Measurements from ENCODE around the gene GPR37. TPM values are rescaled to one million over a fixed set of nuclear protein-coding genes. Genes with fewer than 3 reads are reported as not detected.

Gene GPR37
- total and polyA plus RNA-seq, 2 donors (not counting 3 experiments of a cell fraction or from before 2014, with no cell fraction given) = 0.92 to 2.1 TPM

- no TSS peak for BruUV-seq (replicated peaks)
- ChIA-PET CTCF (no interaction called here), POLR2A (no interaction called here)
- dilution Hi-C loops (cut with MboI; ENCODE audit: extremely low pct_ligation_motif_present, low sequenced_read_pairs) (no loop called here), intact Hi-C loops (cut with micrococcal nuclease) (no loop called here)
- Histone ChIP-seq H3K27me3 (ENCODE audit: control insufficient read depth in 2 of 2, insufficient read depth in 2 of 2, low read length in 2 of 2) (no peaks in the 10 kb centered on the region), H3K9me3 (replicated peaks; ENCODE audit: control insufficient read depth, insufficient read depth, low read length) (no peaks in the 10 kb centered on the region), H3K79me2 (ENCODE audit: control insufficient read depth, insufficient read depth, low read length) (no peaks in the 10 kb centered on the region), H3K9me1 (replicated peaks; ENCODE audit: control insufficient read depth, extremely low read depth, insufficient read depth, low read length) (no peaks in the 10 kb centered on the region), H3K4me3 (replicated peaks in 1 of 3; ENCODE audit: insufficient read depth in 1 of 3, low read depth in 1 of 3, low read length in 3 of 3) (no peak overlapping the region), H3K27ac (ENCODE audit: insufficient read depth, low read depth, low read length) (no peak overlapping the region), H3K4me1 (ENCODE audit: control insufficient read depth, extremely low read depth, insufficient read depth, low read length) (no peaks in the 10 kb centered on the region), H3K36me3 (ENCODE audit: control insufficient read depth in 2 of 2, extremely low read depth in 1 of 2, insufficient read depth in 2 of 2, low read length in 2 of 2) (no peaks in the 10 kb centered on the region), H3K4me2 (ENCODE audit: insufficient read depth, low read length) (no peak overlapping the region), H3K9ac (replicated peaks; ENCODE audit: extremely low read depth, insufficient read depth, low read length) (no peak overlapping the region), H2AFZ (ENCODE audit: low read depth, low read length) (no peak overlapping the region), H4K20me1 (replicated peaks; ENCODE audit: control insufficient read depth, extremely low read depth, insufficient read depth, low read length) (no peaks in the 10 kb centered on the region)
- DNase-seq (ENCODE audit: low read depth, low spot score) (no peak), FAIRE-seq (no peak)
- TF ChIP-seq EZH2 (IDR thresholded peaks at IDR 0.05; ENCODE audit: borderline replicate concordance, low read depth, low read length, severe bottlenecking) (no peak), CTCF (IDR thresholded peaks at IDR 0.05; ENCODE audit: extremely low read depth in 1 of 2, insufficient read depth in 1 of 2, low read depth in 1 of 2, low read length in 2 of 2) (no peak)
Measured at GRCh38 chr7:124701955-124702354, 63.6 kb downstream of the GPR37 start.

GRCh38 chr7:124700655-124701054 lies 64.9 kb downstream of the GPR37 start:
- no peaks in the 10 kb centered on the region for H3K36me3 ChIP-seq (ENCODE audit: control insufficient read depth in 2 of 2, extremely low read depth in 1 of 2, insufficient read depth in 2 of 2, low read length in 2 of 2)
- H3K4me2 ChIP-seq (ENCODE audit: insufficient read depth, low read length) = no peak overlapping the region
- no peak overlapping the region for H3K9ac ChIP-seq (replicated peaks; ENCODE audit: extremely low read depth, insufficient read depth, low read length)
- intact Hi-C loops (cut with micrococcal nuclease) (no loop called here), dilution Hi-C loops (cut with MboI; ENCODE audit: extremely low pct_ligation_motif_present, low sequenced_read_pairs) (no loop called here)
- no peaks in the 10 kb centered on the region for H3K79me2 ChIP-seq (ENCODE audit: control insufficient read depth, insufficient read depth, low read length)
- H4K20me1 ChIP-seq (replicated peaks; ENCODE audit: control insufficient read depth, extremely low read depth, insufficient read depth, low read length) = no peaks in the 10 kb centered on the region
- no peak for TF ChIP-seq POLR2AphosphoS5 (IDR thresholded peaks at IDR 0.05; ENCODE audit: insufficient read depth, low read depth, low read length)
- TF ChIP-seq POLR2A (IDR thresholded peaks at IDR 0.05; ENCODE audit: low read depth, low read length) = no peak
- no peak for TF ChIP-seq FOS (IDR thresholded peaks at IDR 0.05; ENCODE audit: borderline replicate concordance, insufficient read depth, low read length)
- no peak for TF ChIP-seq EZH2 (IDR thresholded peaks at IDR 0.05; ENCODE audit: borderline replicate concordance, low read depth, low read length, severe bottlenecking)
- TF ChIP-seq GATA2 (IDR thresholded peaks at IDR 0.05; ENCODE audit: insufficient read depth, insufficient read length, low read depth, low read length) = no peak
- no peak for TF ChIP-seq MYC (IDR thresholded peaks at IDR 0.05; ENCODE audit: low read depth, low read length)
- no peak for TF ChIP-seq JUN (IDR thresholded peaks at IDR 0.05; ENCODE audit: borderline replicate concordance, insufficient read depth, insufficient read length, low read depth)
- no peak for TF ChIP-seq CTCF (IDR thresholded peaks at IDR 0.05; ENCODE audit: extremely low read depth in 1 of 2, insufficient read depth in 1 of 2, low read depth in 1 of 2, low read length in 2 of 2)
- TF ChIP-seq, protein P1, sequence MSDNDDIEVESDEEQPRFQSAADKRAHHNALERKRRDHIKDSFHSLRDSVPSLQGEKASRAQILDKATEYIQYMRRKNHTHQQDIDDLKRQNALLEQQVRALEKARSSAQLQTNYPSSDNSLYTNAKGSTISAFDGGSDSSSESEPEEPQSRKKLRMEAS (IDR thresholded peaks at IDR 0.05; ENCODE audit: insufficient read depth, insufficient read length) = no peak
- no peaks in the 10 kb centered on the region for H3K9me1 ChIP-seq (replicated peaks; ENCODE audit: control insufficient read depth, extremely low read depth, insufficient read depth, low read length)
- H3K4me3 ChIP-seq (replicated peaks in 1 of 3; ENCODE audit: insufficient read depth in 1 of 3, low read depth in 1 of 3, low read length in 3 of 3) = no peak overlapping the region
- CTCF ChIA-PET = no interaction called here
- H3K27me3 ChIP-seq (ENCODE audit: control insufficient read depth in 2 of 2, insufficient read depth in 2 of 2, low read length in 2 of 2) = no peaks in the 10 kb centered on the region
- no peak overlapping the region for H3K27ac ChIP-seq (ENCODE audit: insufficient read depth, low read depth, low read length)
- FAIRE-seq = no peak
- POLR2A ChIA-PET = no interaction called here
- H2AFZ ChIP-seq (ENCODE audit: low read depth, low read length) = no peak overlapping the region
- no peak for DNase-seq (ENCODE audit: low read depth, low spot score)
- no peaks in the 10 kb centered on the region for H3K9me3 ChIP-seq (replicated peaks; ENCODE audit: control insufficient read depth, insufficient read depth, low read length)
- no TSS peak for BruUV-seq (replicated peaks)
- no peaks in the 10 kb centered on the region for H3K4me1 ChIP-seq (ENCODE audit: control insufficient read depth, extremely low read depth, insufficient read depth, low read length)

Measured in endothelial cell of umbilical vein (primary cell).